Measurements from ENCODE around the gene LYST. TPM values are rescaled to one million over a fixed set of nuclear protein-coding genes. Genes with fewer than 3 reads are reported as not detected.

Gene LYST
- total RNA-seq, 1 experiment from 2014 or later = 11.9 TPM

DNA sequence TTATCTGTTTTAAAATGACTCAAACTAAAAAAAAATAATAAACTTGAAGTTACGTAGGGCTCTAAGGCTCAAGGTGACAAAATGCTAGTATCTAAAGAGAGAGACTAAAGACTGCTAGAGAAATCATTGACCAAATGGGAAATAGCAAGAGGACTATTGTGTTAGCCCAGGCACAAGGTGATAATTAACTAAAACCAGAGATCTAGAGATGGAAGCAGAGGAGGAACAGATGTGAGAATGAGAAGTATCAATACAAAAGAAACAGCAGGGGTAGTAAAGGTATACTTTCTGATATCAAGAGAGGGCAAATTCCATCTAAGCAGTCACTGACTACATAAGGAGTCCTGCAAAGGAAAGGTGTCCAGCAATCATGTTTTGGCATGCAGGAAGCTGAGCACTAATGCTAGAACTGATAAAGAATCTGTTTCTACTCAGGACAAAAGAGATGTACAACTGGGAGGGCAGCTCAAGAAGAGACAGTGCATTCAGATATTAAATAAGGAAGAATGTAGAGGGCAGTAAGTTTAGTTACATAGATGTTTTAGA is 116.9 kb downstream of the LYST start:
- H3K4me3 Mint-ChIP-seq (ENCODE audit: low read depth, unreplicated experiment) = no peak overlapping the region
- no peak for TF ChIP-seq CTCF (IDR thresholded peaks at IDR 0.05; ENCODE audit: unreplicated experiment)
- BruUV-seq (replicated peaks) = no TSS peak
- no peaks in the 10 kb centered on the region for H3K4me1 Mint-ChIP-seq (ENCODE audit: low read depth, unreplicated experiment)
- no peak for DNase-seq
- no peaks in the 10 kb centered on the region for H3K36me3 Mint-ChIP-seq (ENCODE audit: insufficient read depth, unreplicated experiment)
- CTCF ChIA-PET = interaction anchor here (0.6 kb wide), 1 partner anchor 70 kb away, joined by 3 read pairs; no protein-coding TSS in a partner anchor
- no peaks in the 10 kb centered on the region for H3K9me3 Mint-ChIP-seq (ENCODE audit: low read depth, unreplicated experiment)
- intact Hi-C loops (cut with micrococcal nuclease; ENCODE audit: unreplicated experiment) = no loop called here
- H3K27me3 Mint-ChIP-seq (ENCODE audit: unreplicated experiment) = no peaks in the 10 kb centered on the region
- no peak overlapping the region for H3K27ac Mint-ChIP-seq (ENCODE audit: unreplicated experiment)

DNA sequence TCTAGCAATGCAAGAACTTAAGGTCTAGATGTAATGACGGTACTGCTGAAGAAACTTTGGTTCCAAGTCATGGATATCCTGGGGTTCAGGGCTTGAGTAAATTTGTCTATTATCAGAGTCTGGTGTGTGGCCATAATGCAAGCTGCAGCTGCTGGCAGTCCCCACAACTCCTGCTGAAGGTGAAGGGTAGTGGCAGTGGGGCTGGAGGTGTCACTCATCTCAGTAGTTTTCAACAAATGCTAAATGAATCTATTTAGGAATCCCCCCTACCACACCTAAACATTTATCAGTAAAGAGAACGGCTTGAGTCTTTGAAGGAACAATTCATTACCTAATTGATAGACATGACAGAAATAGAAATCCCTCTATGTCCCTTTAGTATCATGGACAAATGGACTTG is 118.0 kb downstream of the LYST start:
- no peak for DNase-seq
- TF ChIP-seq CTCF (IDR thresholded peaks at IDR 0.05; ENCODE audit: unreplicated experiment) = no peak
- Mint-ChIP-seq H3K4me3 (ENCODE audit: low read depth, unreplicated experiment) (no peak overlapping the region), H3K4me1 (ENCODE audit: low read depth, unreplicated experiment) (no peaks in the 10 kb centered on the region), H3K36me3 (ENCODE audit: insufficient read depth, unreplicated experiment) (peaks cover 5% of the 10 kb centered on the region), H3K27me3 (ENCODE audit: unreplicated experiment) (no peaks in the 10 kb centered on the region), H3K27ac (ENCODE audit: unreplicated experiment) (no peak overlapping the region), H3K9me3 (ENCODE audit: low read depth, unreplicated experiment) (no peaks in the 10 kb centered on the region)
- CTCF ChIA-PET = interaction anchor here (0.6 kb wide), 1 partner anchor 31 kb away, joined by 4 read pairs; no protein-coding TSS in a partner anchor
- BruUV-seq (replicated peaks) = no TSS peak
- intact Hi-C loops (cut with micrococcal nuclease; ENCODE audit: unreplicated experiment) = no loop called here

GRCh38 chr1:235746245-235746644 is 120.5 kb downstream of the LYST start:
- Mint-ChIP-seq H3K9me3 (ENCODE audit: low read depth, unreplicated experiment) (no peaks in the 10 kb centered on the region), H3K27ac (ENCODE audit: unreplicated experiment) (no peak overlapping the region), H3K4me3 (ENCODE audit: low read depth, unreplicated experiment) (no peak overlapping the region), H3K27me3 (ENCODE audit: unreplicated experiment) (no peaks in the 10 kb centered on the region), H3K4me1 (ENCODE audit: low read depth, unreplicated experiment) (no peaks in the 10 kb centered on the region), H3K36me3 (ENCODE audit: insufficient read depth, unreplicated experiment) (peaks cover 5% of the 10 kb centered on the region)
- TF ChIP-seq CTCF (IDR thresholded peaks at IDR 0.05; ENCODE audit: unreplicated experiment) = no peak
- intact Hi-C loops (cut with micrococcal nuclease; ENCODE audit: unreplicated experiment) = no loop called here
- CTCF ChIA-PET = interaction anchor here (0.6 kb wide), 1 partner anchor 62 kb away, joined by 3 read pairs; no protein-coding TSS in a partner anchor
- no TSS peak for BruUV-seq (replicated peaks)
- DNase-seq = no peak

DNA sequence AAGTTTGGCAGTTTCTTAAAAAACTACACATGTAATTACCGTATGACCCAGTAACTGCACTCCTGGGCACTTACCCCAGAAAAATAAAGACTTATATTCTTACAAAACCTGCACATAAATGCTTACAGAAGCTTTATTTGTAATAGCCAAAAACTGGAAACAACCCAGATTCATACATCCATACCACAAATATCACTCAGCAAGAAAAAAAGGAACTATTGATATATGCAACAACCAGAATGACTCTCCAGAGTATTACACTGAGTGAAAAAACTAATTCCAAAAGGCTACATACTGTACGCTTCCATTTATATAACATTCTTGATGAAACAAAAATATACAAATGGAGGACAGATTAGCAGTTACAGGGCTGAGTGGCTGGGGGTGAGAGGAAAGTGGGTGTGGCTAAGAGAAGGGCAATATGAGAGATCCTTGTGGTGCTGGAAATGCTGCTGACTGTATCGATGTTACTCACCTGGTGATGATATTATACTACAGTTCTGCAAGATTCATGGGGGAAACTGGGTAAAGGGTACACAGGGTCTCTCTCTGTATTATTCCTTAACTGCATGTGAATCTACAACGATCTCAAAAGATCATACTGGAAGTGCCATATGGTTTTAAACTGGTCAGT is 121.1 kb downstream of the LYST start:
- no peak for DNase-seq
- no peaks in the 10 kb centered on the region for H3K27me3 Mint-ChIP-seq (ENCODE audit: unreplicated experiment)
- CTCF ChIA-PET = interaction anchor here (0.6 kb wide), 1 partner anchor 63 kb away, joined by 3 read pairs; no protein-coding TSS in a partner anchor
- peaks cover 5% of the 10 kb centered on the region for H3K36me3 Mint-ChIP-seq (ENCODE audit: insufficient read depth, unreplicated experiment)
- intact Hi-C loops (cut with micrococcal nuclease; ENCODE audit: unreplicated experiment) = no loop called here
- no peak overlapping the region for H3K4me3 Mint-ChIP-seq (ENCODE audit: low read depth, unreplicated experiment)
- no peaks in the 10 kb centered on the region for H3K9me3 Mint-ChIP-seq (ENCODE audit: low read depth, unreplicated experiment)
- no TSS peak for BruUV-seq (replicated peaks)
- H3K27ac Mint-ChIP-seq (ENCODE audit: unreplicated experiment) = no peak overlapping the region
- no peaks in the 10 kb centered on the region for H3K4me1 Mint-ChIP-seq (ENCODE audit: low read depth, unreplicated experiment)
- TF ChIP-seq CTCF (IDR thresholded peaks at IDR 0.05; ENCODE audit: unreplicated experiment) = no peak

Measured in Calu3 (cell line).